SK-N-MC (cell line): ENCODE data around the gene FBXO24.

Source experiments
- DNase-seq: peaks from one replicate; pipeline ENCODE4 v3.0.0-alpha.2; 2011; ENCODE audit warnings: low read depth, low spot score
- H3K27ac ChIP-seq: fragments of 200-600 bp; sonication (generic); 2 replicates; pipeline ENCODE4 v1.5.1; 2016; ENCODE audit warnings: mixed run types
- H3K36me3 ChIP-seq: fragments of 200-600 bp; sonication (generic); 2 replicates; pipeline ENCODE4 v1.6.1; 2017; ENCODE audit warnings: antibody characterized with exemption, low read length, mixed read lengths; ENCODE audit not compliant: insufficient read depth
- H3K4me3 ChIP-seq: fragments of 200-600 bp; sonication (generic); 2 replicates; pipeline ENCODE4 v1.5.1; 2016
- H3K9ac ChIP-seq: fragments of 200-600 bp; sonication (generic); 2 replicates; pipeline ENCODE4 v1.8.0; 2017; ENCODE audit warnings: mixed run types, mixed read lengths; ENCODE audit not compliant: insufficient read length
- H3K9me3 ChIP-seq: fragments of 200-600 bp; sonication (generic); 2 replicates; pipeline ENCODE4 v1.6.1; 2017; ENCODE audit warnings: low read depth, mild to moderate bottlenecking, antibody characterized with exemption, low read length, moderate library complexity, mixed read lengths
- EZH2 ChIP-seq: fragments of 200-600 bp; sonication (generic); IDR thresholded peaks from one replicate; pipeline ENCODE4 v1.6.1; 2017; ENCODE audit warnings: antibody characterized with exemption
- FOXP2 ChIP-seq: optimal IDR thresholded peaks from 2 replicates; pipeline ENCODE3; 2011; ENCODE audit warnings: mild to moderate bottlenecking, moderate library complexity; ENCODE audit not compliant: insufficient read depth; ENCODE audit errors: extremely low read length, control extremely low read depth
- POLR2AphosphoS5 ChIP-seq: IDR thresholded peaks from 2 replicates; pipeline ENCODE4 v1.6.1; 2012; ENCODE audit warnings: mild to moderate bottlenecking, low read depth, low read length, borderline replicate concordance

FBXO24 gene

DNA sequence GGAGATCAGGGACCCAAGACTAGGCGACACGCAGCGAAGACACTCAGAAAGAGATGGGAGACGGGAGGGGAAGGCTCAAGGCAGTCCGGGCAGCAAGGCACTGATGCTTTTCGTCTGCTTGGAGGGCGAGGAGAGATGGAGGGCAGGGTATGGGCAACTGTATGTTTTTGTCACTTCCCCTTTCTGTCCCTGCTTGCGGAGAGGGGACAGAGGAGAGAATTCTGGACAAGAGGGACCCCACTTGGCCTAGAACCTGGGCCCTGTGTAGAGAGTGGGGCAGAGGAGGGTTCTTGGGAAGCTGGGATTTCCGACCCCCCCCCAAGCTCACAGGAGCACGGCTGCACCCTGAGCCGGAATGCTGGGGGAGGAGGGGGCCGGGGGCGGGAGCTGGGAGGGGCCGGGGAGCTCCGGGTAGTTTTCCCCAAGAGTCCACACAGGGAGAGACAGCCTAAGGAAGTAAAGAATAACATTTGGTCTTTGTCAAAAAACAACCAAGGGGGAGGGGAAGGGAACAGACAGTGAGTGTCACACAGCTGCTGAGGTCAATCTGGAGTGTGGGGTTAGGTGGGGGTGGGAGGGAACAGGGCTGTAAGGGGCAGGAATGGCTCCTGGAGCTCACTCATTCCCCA lies 2.0 kb upstream of the FBXO24 start:
- DNase-seq: no peak
- Histone ChIP-seq H3K27ac (no peak overlapping the region), H3K36me3 (peaks cover 26% of the 10 kb centered on the region), H3K9me3 (no peaks in the 10 kb centered on the region), H3K4me3 (peak overlapping the region; percentile 98), H3K9ac (no peak overlapping the region)
- no peak for TF ChIP-seq POLR2AphosphoS5
- TF ChIP-seq FOXP2: no peak
- no peak for TF ChIP-seq EZH2

DNA sequence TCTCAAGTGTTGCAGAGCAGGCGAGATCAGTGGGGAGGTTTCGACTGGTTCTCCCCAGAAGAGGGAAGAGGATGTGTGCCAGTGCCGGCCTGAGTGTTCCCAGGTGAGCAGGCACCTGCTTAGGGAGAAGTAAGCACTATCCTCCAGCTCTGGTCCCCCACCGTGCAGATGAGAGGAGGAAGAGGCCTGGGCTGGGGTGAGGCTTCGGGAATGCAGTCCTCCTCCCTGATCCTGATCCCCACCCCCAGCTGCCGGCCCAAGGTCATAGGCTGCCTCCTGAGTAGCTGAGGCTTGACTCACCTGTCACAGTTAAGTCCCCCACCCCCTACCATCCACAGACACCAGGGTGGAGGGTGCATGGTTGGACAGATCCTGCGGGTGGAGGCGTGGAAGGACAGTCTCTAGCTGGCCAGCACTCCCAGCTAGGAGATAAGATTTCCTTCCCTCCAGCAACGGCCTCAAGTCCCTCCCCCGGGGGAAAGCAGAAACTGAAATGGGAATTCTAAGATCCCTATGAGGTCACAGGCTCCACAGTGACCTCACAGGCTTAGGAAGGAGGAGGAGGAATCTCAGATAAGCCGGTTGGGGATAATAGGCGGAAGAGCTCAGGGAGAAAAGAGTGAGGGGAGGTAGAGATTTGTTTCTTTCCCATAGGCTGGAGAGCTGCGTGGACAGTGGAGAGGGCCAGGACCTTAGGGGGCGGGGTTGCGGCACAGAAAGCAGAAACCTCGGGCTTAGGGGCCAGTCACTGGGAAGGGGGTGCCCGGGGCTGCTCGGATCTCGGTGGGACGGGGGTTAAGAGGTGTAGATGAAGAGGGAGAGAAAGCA lies 1.2 kb upstream of the FBXO24 start:
- H3K27ac ChIP-seq: no peak overlapping the region
- peak overlapping the region; percentile 97 for H3K9ac ChIP-seq
- no peaks in the 10 kb centered on the region for H3K9me3 ChIP-seq
- peak overlapping the region; percentile 98 for H3K4me3 ChIP-seq
- peaks cover 23% of the 10 kb centered on the region for H3K36me3 ChIP-seq
- no peak for TF ChIP-seq FOXP2
- TF ChIP-seq POLR2AphosphoS5: no peak
- no peak for TF ChIP-seq EZH2
- no peak for DNase-seq

- Histone ChIP-seq H3K4me3 (peak within 1 kb of the TSS; percentile 98), H3K9me3 (no peaks in the 10 kb centered on the region), H3K27ac (peak within 1 kb of the TSS; percentile 90), H3K36me3 (peaks cover 15% of the 10 kb centered on the region), H3K9ac (peak within 1 kb of the TSS; percentile 97)
- DNase-seq: no peak
- TF ChIP-seq EZH2: no peak
- peak; percentile 28 for TF ChIP-seq FOXP2
- TF ChIP-seq POLR2AphosphoS5: peak; percentile 86
Observed at GRCh38 chr7:100585511-100586265, 440 bp upstream of the FBXO24 start, which contains the start of gene LRCH4. Gene LRCH4, minus strand, starts transcription at chr7:100586129. Its CDS starts 29 bp downstream, at chr7:100586100.

GRCh38 chr7:100588438-100588837 lies 2.3 kb downstream of the FBXO24 start:
- Histone ChIP-seq H3K4me3 (no peak overlapping the region), H3K9me3 (no peaks in the 10 kb centered on the region), H3K36me3 (no peaks in the 10 kb centered on the region), H3K27ac (no peak overlapping the region), H3K9ac (no peak overlapping the region)
- DNase-seq: no peak
- TF ChIP-seq POLR2AphosphoS5: no peak
- TF ChIP-seq EZH2: no peak
- no peak for TF ChIP-seq FOXP2

GRCh38 chr7:100589341-100589947 lies 3.3 kb downstream of the FBXO24 start:
- DNase-seq: no peak
- Histone ChIP-seq H3K9ac (no peak overlapping the region), H3K36me3 (no peaks in the 10 kb centered on the region), H3K9me3 (no peaks in the 10 kb centered on the region), H3K4me3 (no peak overlapping the region), H3K27ac (no peak overlapping the region)
- TF ChIP-seq POLR2AphosphoS5 (no peak), FOXP2 (no peak), EZH2 (no peak)

- Histone ChIP-seq H3K4me3 (no peak overlapping the region), H3K9ac (peak overlapping the region; percentile 45), H3K9me3 (no peaks in the 10 kb centered on the region), H3K36me3 (no peaks in the 10 kb centered on the region), H3K27ac (peak overlapping the region; percentile 40; the same call in 1 of the 2 replicates)
- TF ChIP-seq POLR2AphosphoS5 (no peak), FOXP2 (no peak), EZH2 (no peak)
- no peak for DNase-seq
Observed at GRCh38 chr7:100590077-100590737, 4.1 kb downstream of the FBXO24 start.

DNA sequence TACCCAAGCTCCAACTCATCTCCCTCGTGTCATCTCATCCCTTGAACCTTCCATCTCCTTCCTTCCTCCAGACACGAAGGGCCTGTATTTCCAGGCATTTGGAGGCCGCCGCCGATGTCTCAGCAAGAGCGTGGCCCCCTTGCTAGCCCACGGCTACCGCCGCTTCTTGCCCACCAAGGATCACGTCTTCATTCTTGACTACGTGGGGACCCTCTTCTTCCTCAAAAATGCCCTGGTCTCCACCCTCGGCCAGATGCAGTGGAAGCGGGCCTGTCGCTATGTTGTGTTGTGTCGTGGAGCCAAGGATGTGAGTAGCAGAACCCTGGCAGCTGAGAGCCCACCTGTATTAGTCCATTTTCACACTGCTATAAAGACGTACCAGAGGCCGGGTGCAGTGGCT lies 5.5 kb downstream of the FBXO24 start:
- H3K4me3 ChIP-seq: no peak overlapping the region
- TF ChIP-seq EZH2 (no peak), POLR2AphosphoS5 (no peak), FOXP2 (no peak)
- no peaks in the 10 kb centered on the region for H3K36me3 ChIP-seq
- no peak overlapping the region for H3K27ac ChIP-seq
- no peaks in the 10 kb centered on the region for H3K9me3 ChIP-seq
- H3K9ac ChIP-seq: no peak overlapping the region
- no peak for DNase-seq
